ENCODE data around the gene TUT7.

Gene TUT7

DNA sequence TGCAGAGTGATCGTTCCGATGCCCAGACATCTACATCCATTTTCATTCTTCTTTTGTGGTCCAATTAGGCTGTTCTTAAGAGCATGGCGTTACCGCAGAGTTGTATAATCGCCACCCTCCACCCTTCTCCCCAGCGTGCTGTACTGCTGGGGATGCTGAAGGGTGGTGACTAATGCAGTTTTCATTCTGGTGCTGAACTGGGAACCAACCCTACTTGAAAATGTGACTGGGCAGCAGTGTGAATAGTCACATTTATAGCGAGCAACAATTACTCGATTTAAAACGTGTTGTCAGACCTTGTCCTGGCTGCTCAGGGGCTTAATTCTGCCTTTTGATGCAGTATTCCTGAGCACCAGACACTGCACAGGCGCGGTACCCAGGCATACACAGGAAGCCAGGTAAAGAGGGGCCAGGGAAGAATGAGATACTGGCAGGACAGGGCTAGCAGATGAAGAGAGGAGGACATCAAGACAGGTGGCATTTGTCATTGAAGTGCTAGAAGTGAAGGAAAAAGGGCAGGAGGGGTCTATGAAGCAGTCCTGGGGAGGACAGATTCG is 71.2 kb downstream of the TUT7 start (continued):
- TF ChIP-seq, protein P1, sequence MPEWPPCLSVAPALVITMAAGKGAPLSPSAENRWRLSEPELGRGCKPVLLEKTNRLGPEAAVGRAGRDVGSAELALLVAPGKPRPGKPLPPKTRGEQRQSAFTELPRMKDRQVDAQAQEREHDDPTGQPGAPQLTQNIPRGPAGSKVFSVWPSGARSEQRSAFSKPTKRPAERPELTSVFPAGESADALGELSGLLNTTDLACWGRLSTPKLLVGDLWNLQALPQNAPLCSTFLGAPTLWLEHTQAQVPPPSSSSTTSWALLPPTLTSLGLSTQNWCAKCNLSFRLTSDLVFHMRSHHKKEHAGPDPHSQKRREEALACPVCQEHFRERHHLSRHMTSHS (tag by site-specific recombination; IDR thresholded peaks at IDR 0.05): no peak
- TF ChIP-seq SETDB1 (IDR thresholded peaks at IDR 0.05; ENCODE audit: insufficient read length, low read length) (no peak), ZNF221 (tag by site-specific recombination; IDR thresholded peaks at IDR 0.05; ENCODE audit: borderline replicate concordance) (no peak), ZNF223 (tag by site-specific recombination; IDR thresholded peaks at IDR 0.05) (no peak), KLF9 (tag by site-specific recombination; IDR thresholded peaks at IDR 0.05; ENCODE audit: low read depth) (no peak), SCRT1 (tag by site-specific recombination; IDR thresholded peaks at IDR 0.05; ENCODE audit: borderline replicate concordance) (no peak), GLI4 (tag by site-specific recombination; IDR thresholded peaks at IDR 0.05) (no peak), ZNF660 (tag by site-specific recombination; IDR thresholded peaks at IDR 0.05) (0 out of 2 replicates have a peak, but pooled peaks have one; percentile 43), ZNF155 (tag by site-specific recombination; IDR thresholded peaks at IDR 0.05) (no peak), KLF7 (tag by site-specific recombination; IDR thresholded peaks at IDR 0.05; ENCODE audit: borderline replicate concordance) (no peak), ZFHX2 (tag by site-specific recombination; conservative IDR thresholded peaks at IDR 0.05) (no peak), ZNF830 (tag by site-specific recombination; IDR thresholded peaks at IDR 0.05; ENCODE audit: low read depth) (no peak), ZNF341 (tag by site-specific recombination; IDR thresholded peaks at IDR 0.05; ENCODE audit: low read depth) (no peak; the same call in 1 of the 2 replicates), ZNF776 (tag by site-specific recombination; IDR thresholded peaks at IDR 0.05; ENCODE audit: borderline replicate concordance) (no peak), GLI2 (tag by site-specific recombination; IDR thresholded peaks at IDR 0.05; ENCODE audit: borderline replicate concordance, low read depth) (no peak), ZNF202 (tag by site-specific recombination; IDR thresholded peaks at IDR 0.05; ENCODE audit: borderline replicate concordance) (no peak), ZNF76 (tag by site-specific recombination; IDR thresholded peaks at IDR 0.05; ENCODE audit: borderline replicate concordance, low read depth) (peak; percentile 45; the same call in 1 of the 2 replicates), ZEB2 (tag by site-specific recombination; IDR thresholded peaks at IDR 0.05) (0 out of 2 replicates have a peak, but pooled peaks have one; percentile 5), GFI1B (tag by site-specific recombination; IDR thresholded peaks at IDR 0.05) (no peak), ZNF791 (tag by site-specific recombination; IDR thresholded peaks at IDR 0.05) (no peak), ZNF639 (tag by site-specific recombination; IDR thresholded peaks at IDR 0.05) (peak; percentile 10; the same call in 1 of the 2 replicates), ZNF510 (tag by site-specific recombination; IDR thresholded peaks at IDR 0.05; ENCODE audit: insufficient replicate concordance) (no peak), SP7 (tag by site-specific recombination; IDR thresholded peaks at IDR 0.05) (0 out of 2 replicates have a peak, but pooled peaks have one; percentile 12), ZNF140 (tag by site-specific recombination; IDR thresholded peaks at IDR 0.05) (no peak), ZNF433 (tag by site-specific recombination; IDR thresholded peaks at IDR 0.05; ENCODE audit: low read depth) (no peak), ZNF629 (tag by site-specific recombination; IDR thresholded peaks at IDR 0.05) (no peak; the same call in none of the 2 replicates), ZFP3 (tag by site-specific recombination; IDR thresholded peaks at IDR 0.05; ENCODE audit: low read depth) (no peak), SP2 (tag by site-specific recombination; IDR thresholded peaks at IDR 0.05) (no peak), YY2 (tag by site-specific recombination; IDR thresholded peaks at IDR 0.05) (0 out of 2 replicates have a peak, but pooled peaks have one; percentile 49), ZBTB17 (tag by site-specific recombination; IDR thresholded peaks at IDR 0.05) (peak; percentile 12), ZNF530 (tag by site-specific recombination; IDR thresholded peaks at IDR 0.05; ENCODE audit: low read depth) (no peak), ZNF24 (tag by site-specific recombination; IDR thresholded peaks at IDR 0.05) (peak; percentile 11; the same call in 1 of the 2 replicates)
- TF ChIP-seq, protein P2, sequence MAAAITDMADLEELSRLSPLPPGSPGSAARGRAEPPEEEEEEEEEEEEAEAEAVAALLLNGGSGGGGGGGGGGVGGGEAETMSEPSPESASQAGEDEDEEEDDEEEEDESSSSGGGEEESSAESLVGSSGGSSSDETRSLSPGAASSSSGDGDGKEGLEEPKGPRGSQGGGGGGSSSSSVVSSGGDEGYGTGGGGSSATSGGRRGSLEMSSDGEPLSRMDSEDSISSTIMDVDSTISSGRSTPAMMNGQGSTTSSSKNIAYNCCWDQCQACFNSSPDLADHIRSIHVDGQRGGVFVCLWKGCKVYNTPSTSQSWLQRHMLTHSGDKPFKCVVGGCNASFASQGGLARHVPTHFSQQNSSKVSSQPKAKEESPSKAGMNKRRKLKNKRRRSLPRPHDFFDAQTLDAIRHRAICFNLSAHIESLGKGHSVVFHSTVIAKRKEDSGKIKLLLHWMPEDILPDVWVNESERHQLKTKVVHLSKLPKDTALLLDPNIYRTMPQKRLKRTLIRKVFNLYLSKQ (tag by site-specific recombination; IDR thresholded peaks at IDR 0.05; ENCODE audit: borderline replicate concordance): no peak
- TF ChIP-seq, protein P3, sequence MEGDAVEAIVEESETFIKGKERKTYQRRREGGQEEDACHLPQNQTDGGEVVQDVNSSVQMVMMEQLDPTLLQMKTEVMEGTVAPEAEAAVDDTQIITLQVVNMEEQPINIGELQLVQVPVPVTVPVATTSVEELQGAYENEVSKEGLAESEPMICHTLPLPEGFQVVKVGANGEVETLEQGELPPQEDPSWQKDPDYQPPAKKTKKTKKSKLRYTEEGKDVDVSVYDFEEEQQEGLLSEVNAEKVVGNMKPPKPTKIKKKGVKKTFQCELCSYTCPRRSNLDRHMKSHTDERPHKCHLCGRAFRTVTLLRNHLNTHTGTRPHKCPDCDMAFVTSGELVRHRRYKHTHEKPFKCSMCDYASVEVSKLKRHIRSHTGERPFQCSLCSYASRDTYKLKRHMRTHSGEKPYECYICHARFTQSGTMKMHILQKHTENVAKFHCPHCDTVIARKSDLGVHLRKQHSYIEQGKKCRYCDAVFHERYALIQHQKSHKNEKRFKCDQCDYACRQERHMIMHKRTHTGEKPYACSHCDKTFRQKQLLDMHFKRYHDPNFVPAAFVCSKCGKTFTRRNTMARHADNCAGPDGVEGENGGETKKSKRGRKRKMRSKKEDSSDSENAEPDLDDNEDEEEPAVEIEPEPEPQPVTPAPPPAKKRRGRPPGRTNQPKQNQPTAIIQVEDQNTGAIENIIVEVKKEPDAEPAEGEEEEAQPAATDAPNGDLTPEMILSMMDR (tag by site-specific recombination; IDR thresholded peaks at IDR 0.05): no peak
